ENCODE measurements around the gene KRTAP5-5. TPM values are rescaled to one million over a fixed set of nuclear protein-coding genes. Genes with fewer than 3 reads are reported as not detected.

KRTAP5-5 gene
- total RNA-seq, 2 donors from 2014 or later: not detected

DNA sequence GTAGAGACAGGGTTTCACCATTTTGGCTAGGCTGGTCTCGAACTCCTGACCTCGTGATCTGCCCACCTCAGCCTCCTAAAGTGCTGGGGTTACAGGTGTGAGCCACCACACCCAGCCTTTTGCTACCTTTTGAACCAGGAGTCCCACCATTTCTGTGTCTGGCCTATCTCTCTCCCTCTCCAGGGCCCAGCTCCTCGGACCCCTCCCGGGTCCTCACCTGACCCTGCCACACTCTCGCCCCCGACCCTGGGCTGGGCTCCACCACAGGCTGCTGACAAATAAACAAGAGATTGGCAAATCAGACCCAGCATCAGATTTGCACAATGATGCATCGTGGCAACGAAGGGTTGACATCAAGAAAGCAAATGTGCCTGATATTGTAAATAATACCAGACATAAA, 8.8 kb downstream of the KRTAP5-5 start:
- Histone ChIP-seq H3K9me3 (no peaks in the 10 kb centered on the region), H3K4me3 (no peak overlapping the region), H3K27me3 (no peaks in the 10 kb centered on the region), H3K27ac (no peak overlapping the region), H3K4me1 (no peaks in the 10 kb centered on the region), H3K36me3 (replicated peaks in 1 of 2; ENCODE audit: insufficient read depth in 1 of 2, low read depth in 2 of 2) (no peaks in the 10 kb centered on the region)
- DNase-seq (no peak), ATAC-seq (no peak)
- TF ChIP-seq POLR2A (IDR thresholded peaks at IDR 0.05): no peak
- TF ChIP-seq, protein P1, sequence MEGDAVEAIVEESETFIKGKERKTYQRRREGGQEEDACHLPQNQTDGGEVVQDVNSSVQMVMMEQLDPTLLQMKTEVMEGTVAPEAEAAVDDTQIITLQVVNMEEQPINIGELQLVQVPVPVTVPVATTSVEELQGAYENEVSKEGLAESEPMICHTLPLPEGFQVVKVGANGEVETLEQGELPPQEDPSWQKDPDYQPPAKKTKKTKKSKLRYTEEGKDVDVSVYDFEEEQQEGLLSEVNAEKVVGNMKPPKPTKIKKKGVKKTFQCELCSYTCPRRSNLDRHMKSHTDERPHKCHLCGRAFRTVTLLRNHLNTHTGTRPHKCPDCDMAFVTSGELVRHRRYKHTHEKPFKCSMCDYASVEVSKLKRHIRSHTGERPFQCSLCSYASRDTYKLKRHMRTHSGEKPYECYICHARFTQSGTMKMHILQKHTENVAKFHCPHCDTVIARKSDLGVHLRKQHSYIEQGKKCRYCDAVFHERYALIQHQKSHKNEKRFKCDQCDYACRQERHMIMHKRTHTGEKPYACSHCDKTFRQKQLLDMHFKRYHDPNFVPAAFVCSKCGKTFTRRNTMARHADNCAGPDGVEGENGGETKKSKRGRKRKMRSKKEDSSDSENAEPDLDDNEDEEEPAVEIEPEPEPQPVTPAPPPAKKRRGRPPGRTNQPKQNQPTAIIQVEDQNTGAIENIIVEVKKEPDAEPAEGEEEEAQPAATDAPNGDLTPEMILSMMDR (IDR thresholded peaks at IDR 0.05): no peak
- 62 to 72% methylated on average over 8 of the region's 8 CpGs for WGBS, 2 donors
- intact Hi-C loops (cut with DNase I): no loop called here

DNA sequence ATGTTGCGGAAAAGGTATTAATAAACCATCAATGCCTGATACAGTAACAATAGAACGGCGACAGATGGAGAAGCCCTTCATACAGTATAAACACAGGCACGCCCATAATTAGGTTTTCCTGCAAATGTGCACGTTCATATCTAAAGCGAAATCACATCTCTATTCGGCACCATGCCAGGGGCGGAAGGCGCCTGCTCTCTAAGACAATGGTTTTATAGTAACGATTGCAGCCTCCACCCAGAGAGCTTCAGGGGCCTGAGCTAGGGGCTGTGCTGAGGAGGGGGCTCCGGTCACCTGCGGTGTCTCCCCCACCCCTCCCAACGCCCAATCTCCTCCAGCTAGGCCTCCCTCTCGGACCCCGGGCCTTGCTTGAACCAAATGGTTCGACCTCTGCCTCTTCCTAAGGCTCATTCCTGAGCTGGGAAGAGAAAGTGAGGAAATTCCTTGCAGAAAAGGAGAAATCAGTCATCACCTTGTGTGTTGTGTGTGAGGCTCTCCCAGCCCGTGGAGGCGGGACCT, 9.6 kb downstream of the KRTAP5-5 start:
- no peaks in the 10 kb centered on the region for H3K27me3 ChIP-seq
- 64 to 66% methylated on average over 15 to 18 of the region's 18 CpGs for WGBS, 2 donors
- no peaks in the 10 kb centered on the region for H3K4me1 ChIP-seq
- intact Hi-C loops (cut with DNase I): no loop called here
- H3K27ac ChIP-seq: no peak overlapping the region
- no peaks in the 10 kb centered on the region for H3K36me3 ChIP-seq (replicated peaks in 1 of 2; ENCODE audit: insufficient read depth in 1 of 2, low read depth in 2 of 2)
- no peak overlapping the region for H3K4me3 ChIP-seq
- ATAC-seq (no peak), DNase-seq (no peak)
- TF ChIP-seq, protein P1 (IDR thresholded peaks at IDR 0.05): no peak
- no peak for TF ChIP-seq POLR2A (IDR thresholded peaks at IDR 0.05)
- no peaks in the 10 kb centered on the region for H3K9me3 ChIP-seq

DNA sequence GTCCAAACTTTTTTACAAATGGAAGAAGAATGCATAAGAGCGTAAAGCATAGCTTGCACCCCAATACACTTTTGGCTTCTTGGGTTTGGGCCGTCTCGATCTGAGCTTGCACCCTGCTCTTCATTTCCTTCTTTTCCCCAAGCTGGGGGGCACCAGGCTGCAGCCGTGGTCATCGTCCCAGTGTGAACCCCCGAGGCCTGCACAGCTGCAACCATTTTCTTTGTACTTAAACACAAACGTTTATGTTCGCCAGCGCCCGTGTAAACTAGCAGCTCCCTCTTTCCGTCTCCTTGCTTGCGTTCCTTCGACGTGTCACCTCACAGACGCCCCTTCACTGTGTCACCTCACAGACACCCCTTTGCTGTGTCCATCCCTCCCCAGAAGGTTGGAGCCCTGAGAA, 10.1 kb downstream of the KRTAP5-5 start:
- DNase-seq: no peak
- no peaks in the 10 kb centered on the region for H3K27me3 ChIP-seq
- no peak for ATAC-seq
- no peak overlapping the region for H3K27ac ChIP-seq
- H3K4me1 ChIP-seq: no peaks in the 10 kb centered on the region
- no peaks in the 10 kb centered on the region for H3K9me3 ChIP-seq
- no peak overlapping the region for H3K4me3 ChIP-seq
- intact Hi-C loops (cut with DNase I): no loop called here
- H3K36me3 ChIP-seq (replicated peaks in 1 of 2; ENCODE audit: insufficient read depth in 1 of 2, low read depth in 2 of 2): no peaks in the 10 kb centered on the region
- 44 to 47% methylated on average over 15 of the region's 15 CpGs for WGBS, 2 donors
- TF ChIP-seq, protein P1 (IDR thresholded peaks at IDR 0.05): no peak
- no peak for TF ChIP-seq POLR2A (IDR thresholded peaks at IDR 0.05)

DNA sequence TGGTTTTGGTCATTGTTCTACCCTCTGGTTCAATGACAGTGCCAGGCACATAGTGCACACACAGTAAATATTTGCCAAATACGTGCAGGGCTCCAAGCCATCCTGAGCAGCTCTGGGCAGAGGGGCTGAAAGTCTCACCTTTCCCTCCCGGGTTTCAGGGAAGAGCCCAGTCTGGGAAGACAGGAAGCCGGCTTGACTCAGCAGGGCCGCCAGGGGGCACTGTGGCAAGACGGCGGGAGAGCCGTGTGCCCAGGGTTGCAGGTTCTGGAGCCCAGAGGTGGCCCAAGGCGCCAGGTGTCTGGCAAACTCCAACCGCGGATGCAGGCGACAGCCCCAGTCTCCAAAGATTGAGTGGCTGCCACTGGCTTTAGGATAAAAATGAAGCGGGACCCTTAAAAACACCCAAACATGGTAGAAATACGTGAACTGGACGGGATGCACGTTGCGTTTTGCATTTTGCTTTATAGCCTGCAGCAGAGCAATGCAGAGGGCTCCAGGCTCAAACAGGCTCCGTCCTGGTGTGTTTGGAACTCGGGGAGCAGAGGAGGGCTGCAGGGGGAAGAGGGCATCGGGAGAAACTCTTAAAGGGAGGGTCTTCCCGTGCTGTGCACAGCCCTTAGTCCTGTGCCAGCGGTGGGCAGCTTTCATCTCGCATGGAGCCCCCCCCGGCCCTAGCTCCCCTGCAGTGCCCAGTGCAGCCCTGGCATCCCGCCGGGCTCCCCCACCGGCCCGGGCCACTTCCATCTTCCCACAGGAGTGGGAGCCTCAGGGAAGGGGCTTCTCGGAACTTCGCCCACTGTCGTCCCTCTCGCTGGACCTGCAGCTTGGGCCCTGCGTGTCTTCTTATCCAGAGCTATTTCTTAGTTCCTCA, 10.7 kb downstream of the KRTAP5-5 start:
- H3K4me1 ChIP-seq: no peaks in the 10 kb centered on the region
- TF ChIP-seq, protein P1 (IDR thresholded peaks at IDR 0.05): peak; percentile 61 to 75 (median 69)
- TF ChIP-seq POLR2A (IDR thresholded peaks at IDR 0.05): no peak
- no peaks in the 10 kb centered on the region for H3K9me3 ChIP-seq
- ATAC-seq: peak; percentile 82
- no peaks in the 10 kb centered on the region for H3K36me3 ChIP-seq (replicated peaks in 1 of 2; ENCODE audit: insufficient read depth in 1 of 2, low read depth in 2 of 2)
- no peak overlapping the region for H3K27ac ChIP-seq
- DNase-seq: peak; percentile 20 to 55 (median 48)
- no peak overlapping the region for H3K4me3 ChIP-seq
- 49 to 50% methylated on average over 21 to 32 of the region's 32 CpGs for WGBS, 2 donors
- intact Hi-C loops (cut with DNase I): no loop called here
- no peaks in the 10 kb centered on the region for H3K27me3 ChIP-seq

All from body of pancreas (tissue), 4 donors.